Measurements from ENCODE around the gene SLC22A5.

The SLC22A5 gene

DNA sequence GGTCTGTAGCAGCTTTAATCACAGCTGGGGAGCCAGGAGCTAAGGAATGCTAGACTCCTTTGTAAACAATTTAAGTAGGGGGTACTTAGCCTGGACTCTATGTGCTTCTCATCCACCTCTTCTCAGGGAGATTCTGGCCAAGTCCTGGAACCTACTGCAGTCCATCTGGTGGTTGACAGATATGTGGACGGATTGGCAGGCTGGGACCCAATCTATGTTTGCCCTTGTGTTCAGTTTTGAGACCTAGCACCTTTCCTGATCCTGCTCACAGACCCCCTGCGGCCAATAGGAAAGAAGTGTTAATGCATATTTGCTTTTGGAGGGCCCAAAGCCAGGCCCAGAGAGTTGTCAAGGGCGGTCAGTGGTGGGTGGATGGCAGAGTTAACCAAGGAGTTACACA, 6.4 kb downstream of the SLC22A5 start:
- DNase-seq (ENCODE audit: extremely low read depth, low read depth), result no peak

DNA sequence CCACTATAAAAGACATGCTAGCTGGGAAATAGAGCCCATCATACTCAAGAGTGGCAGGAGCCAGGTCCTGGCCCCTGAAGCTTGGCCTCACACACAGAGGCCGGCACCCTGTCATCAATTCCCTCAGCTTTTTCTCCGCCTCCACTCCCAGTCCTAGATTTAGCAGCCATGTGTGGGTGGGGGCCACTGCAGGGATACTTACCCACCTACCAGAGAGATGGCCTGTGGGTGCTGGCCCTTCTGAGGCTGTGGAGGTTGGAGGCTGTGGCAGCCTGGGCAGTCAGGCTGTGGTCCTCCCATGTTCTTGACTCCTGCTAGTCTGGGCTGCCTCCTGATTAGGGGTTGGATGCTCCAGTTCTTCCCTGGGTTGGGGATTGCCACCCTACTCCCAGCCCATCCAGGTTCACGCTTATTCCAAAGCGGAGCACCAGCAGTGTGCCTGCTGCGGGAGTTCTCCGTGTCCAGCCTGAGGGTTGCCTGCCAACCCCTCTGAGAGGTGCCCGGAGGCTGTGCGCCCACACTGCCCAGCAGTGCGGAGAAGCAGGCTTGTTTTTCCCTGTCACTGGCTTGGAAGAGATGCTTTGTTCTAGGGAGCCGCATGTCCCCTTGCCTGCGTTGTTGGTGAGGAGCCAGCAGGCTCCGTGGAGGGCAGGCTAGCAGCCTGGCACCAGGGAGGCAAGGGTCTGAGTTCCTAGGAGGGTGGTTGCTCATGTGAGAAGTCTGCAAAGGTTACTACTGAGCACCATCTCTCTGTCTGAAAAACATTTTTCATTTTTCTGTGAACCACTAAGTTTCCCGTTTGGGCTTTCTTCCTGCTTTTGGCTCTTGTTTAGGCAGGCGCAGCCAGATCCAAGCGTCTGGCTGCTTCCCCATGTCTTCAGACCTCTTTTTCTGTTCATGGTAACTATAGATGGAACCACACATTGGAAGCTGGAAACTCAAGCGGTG, 7.5 kb downstream of the SLC22A5 start:
- no peak for DNase-seq (ENCODE audit: extremely low read depth, low read depth)
- TF ChIP-seq CTCF (IDR thresholded peaks at IDR 0.05; ENCODE audit: low read depth, low read length), result no peak

More for the DNA sequence above, 6.4 kb downstream of the SLC22A5 start:
- TF ChIP-seq CTCF (IDR thresholded peaks at IDR 0.05; ENCODE audit: low read depth, low read length), result no peak

- TF ChIP-seq CTCF (IDR thresholded peaks at IDR 0.05; ENCODE audit: low read depth, low read length), result no peak
- DNase-seq (ENCODE audit: extremely low read depth, low read depth), result no peak
These were observed 8.2 kb downstream of the SLC22A5 start for GRCh38 chr5:132377738-132378137.

- TF ChIP-seq CTCF (IDR thresholded peaks at IDR 0.05; ENCODE audit: low read depth, low read length), result no peak
- no peak for DNase-seq (ENCODE audit: extremely low read depth, low read depth)
These were observed 9.1 kb downstream of the SLC22A5 start for GRCh38 chr5:132378580-132378979.

GRCh38 chr5:132380047-132380446, 10.5 kb downstream of the SLC22A5 start:
- TF ChIP-seq CTCF (IDR thresholded peaks at IDR 0.05; ENCODE audit: low read depth, low read length), result no peak
- DNase-seq (ENCODE audit: extremely low read depth, low read depth), result no peak

- no peak for TF ChIP-seq CTCF (IDR thresholded peaks at IDR 0.05; ENCODE audit: low read depth, low read length)
- DNase-seq (ENCODE audit: extremely low read depth, low read depth), result no peak
These were observed 11.2 kb downstream of the SLC22A5 start for GRCh38 chr5:132380741-132381140.

DNA sequence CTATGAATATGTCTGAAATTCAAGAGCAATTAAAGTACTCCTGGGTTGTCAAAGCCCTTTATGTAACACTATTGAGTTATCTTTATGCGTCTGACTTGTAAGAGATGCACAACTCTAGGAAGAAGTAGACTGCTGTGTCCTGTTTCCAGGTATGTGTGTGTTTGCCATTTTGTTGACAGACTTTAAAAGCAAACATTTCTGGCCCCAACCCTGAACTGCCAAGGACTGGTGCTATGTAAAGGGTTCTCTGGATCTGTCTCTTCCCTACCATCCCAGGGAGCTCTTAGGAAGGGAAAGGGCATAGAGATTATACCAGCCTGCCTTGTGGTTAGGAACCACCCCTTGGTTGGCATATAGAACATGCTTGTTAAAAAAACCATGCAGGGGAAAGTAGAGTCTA, 12.1 kb downstream of the SLC22A5 start:
- no peak for DNase-seq (ENCODE audit: extremely low read depth, low read depth)
- no peak for TF ChIP-seq CTCF (IDR thresholded peaks at IDR 0.05; ENCODE audit: low read depth, low read length)

Data from AG09319 (cell line).